HG03565 (cell line): ENCODE data around the gene AIF1L.
A peak's percentile ranks its signal among the peaks of the same experiment; 100 is the strongest.
"Not testable (repeated sequence)": the region's sequence is repeated elsewhere in the genome, so short reads cannot be mapped to it uniquely, and the experiment has no call there.

Experiments
- ATAC-seq: cut with Tn5 transposase; IDR thresholded peaks from one replicate; pipeline ENCODE4 v1.9.1; 2021; ENCODE audit warnings: mild to moderate bottlenecking, moderate library complexity; ENCODE audit not compliant: unreplicated experiment

AIF1L gene

DNA sequence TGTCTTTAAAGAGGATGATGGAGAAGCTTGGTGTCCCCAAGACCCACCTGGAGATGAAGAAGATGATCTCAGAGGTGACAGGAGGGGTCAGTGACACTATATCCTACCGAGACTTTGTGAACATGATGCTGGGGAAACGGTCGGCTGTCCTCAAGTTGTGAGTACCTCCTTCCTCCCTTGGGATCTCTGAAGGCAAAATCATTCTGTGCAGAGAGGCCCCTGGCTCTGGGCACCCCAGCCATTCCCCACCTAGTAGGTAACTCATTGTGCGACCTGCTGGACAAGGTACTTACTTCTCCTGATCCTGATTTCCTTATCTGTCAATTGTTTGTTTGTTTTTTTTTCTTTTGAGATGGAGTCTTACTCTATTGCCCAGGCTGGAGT lies 21.4 kb downstream of the AIF1L start:
- no peak for ATAC-seq

DNA sequence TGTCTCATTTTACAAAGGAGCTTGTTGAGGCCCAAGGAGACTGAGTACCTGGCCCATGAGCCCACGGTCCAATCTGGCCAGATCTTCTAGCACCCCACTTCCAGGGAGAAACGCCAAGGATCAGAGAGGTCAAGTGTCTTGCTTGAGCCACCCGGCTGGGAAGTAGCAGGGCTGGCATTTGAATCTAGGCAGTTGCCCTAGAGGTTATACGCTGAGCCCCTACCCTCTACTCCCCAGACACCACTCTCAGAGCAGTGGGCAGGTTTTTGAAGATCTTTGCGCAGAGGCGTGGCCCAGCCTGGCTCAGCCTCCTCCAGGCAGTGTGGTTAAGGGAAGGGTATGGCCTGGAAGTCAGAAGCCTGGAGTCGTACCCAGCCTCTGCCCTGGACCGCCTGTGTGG lies 23.3 kb downstream of the AIF1L start:
- no peak for ATAC-seq

DNA sequence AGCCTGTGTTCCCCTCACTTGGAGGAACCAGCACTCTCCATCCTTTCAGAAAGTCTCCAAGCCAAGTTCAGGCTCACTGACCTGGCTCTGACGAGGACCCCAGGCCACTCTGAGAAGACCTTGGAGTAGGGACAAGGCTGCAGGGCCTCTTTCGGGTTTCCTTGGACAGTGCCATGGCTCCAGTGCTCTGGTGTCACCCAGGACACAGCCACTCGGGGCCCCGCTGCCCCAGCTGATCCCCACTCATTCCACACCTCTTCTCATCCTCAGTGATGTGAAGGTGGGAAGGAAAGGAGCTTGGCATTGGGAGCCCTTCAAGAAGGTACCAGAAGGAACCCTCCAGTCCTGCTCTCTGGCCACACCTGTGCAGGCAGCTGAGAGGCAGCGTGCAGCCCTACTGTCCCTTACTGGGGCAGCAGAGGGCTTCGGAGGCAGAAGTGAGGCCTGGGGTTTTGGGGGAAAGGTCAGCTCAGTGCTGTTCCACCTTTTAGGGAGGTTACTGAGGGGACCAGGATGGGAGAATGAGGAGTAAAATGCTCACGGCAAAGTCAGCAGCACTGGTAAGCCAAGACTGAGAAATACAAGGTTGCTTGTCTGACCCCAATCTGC lies 24.4 kb downstream of the AIF1L start:
- no peak for ATAC-seq

DNA sequence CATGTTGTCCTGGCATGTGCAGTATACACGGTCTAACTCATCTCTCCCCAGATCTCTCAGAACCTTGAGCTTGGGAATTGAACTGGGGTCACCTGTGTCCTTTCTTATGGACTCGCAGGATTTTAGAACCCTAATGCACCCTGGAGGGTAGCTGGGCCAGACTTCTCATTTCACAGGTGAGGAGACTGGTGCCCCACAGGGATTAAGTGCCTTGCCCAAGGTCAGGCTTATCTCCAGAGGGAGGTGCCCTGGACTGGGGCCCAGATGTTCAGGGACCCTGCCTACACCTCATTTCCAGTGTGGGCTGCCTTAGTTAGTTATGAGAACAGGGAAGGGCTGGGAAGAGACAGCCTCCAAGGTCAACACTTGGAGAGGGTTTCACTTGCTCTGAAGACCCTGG lies 25.0 kb downstream of the AIF1L start:
- ATAC-seq: no peak

DNA sequence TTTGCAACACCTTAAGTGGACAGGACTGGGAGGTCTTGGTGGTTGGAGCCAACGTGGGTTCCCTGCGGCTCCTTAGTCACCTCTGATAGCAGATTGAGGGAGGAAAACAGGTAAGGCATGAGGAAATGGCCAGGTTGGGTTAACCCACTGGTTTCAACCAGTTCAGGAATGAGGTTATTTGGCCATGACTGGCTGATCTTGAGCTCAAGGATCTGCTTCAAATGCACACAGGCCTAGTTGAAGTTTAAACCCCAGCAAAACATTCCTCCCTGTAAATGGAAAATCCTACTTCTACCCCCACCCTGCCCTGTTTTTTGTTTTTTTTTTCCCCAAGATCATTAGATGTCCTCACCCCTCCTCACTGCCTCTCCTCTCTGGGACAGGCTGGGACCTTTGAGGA lies 25.8 kb downstream of the AIF1L start:
- ATAC-seq: no peak

DNA sequence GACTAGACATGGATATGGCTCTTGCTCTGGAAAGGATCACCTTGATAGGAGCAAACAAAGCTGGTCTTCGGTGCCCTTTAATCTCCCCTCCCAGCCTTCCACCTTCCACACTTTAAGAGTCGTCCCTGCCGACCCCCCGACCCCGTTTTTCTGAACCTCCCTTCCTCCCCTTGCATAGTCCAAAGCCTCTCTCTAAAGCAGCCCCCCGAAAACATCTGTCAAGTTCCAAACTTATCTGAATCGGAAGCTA lies 28.6 kb downstream of the AIF1L start:
- no peak for ATAC-seq

DNA sequence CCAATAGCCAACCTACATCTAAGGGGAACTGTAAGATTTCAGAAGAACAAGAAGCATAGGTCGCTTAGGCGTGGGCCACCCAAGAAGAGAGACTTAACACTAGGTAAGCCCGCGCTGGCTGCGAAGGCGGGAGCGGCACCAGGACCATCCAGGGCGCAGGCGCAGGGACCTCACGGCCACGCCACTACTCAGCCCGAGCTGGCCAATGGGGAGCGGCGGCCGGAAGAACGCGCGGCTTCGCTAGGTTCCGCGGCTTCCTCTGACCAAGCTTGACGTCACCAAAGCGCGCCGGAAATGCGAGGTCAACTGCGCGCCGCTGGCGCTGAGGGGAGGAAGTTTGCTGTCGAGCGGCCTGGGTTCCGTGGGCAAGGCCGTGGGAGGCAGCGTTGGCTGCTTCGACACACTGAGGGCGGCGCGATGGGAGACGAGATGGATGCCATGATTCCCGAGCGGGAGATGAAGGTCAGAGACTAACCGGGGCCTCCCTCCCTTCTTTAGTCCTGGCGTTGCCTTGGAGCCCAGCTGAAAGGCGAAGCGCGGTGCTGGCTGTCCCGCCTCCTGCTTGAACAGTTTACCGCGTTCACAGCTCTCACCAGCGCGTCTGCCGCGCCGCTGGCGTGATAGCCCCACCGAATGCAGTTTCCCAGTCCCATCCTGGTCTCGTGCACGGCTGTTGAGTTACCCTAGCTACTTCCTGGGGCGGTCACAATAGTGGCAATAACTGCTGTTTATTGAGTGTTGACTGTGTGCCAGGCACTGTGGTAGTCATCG lies 29.1 kb downstream of the AIF1L start, which contains the start of gene NUP214:
NUP214 (plus strand) TSS at position 299 of the 771 bp plus-strand sequence; CDS start at position 418, 119 bp downstream.
- peak; percentile 90 for ATAC-seq

DNA sequence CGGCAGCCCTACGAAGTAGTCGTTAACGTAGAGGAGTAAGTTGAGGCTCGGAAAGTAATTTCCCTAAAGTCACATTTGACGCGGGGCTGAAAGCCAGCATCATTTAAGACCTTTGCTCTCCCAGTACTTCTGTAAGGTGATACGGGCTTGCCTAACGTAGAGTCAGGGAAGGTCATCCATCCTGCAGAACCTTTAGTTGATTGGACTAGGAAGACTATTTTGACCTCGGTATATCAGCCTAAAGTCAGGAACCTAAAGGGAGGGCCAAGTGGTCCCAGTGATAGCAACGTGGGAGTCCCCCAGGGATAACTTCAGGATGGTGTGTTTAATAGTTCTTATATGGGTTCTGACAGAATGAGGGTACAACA lies 29.7 kb downstream of the AIF1L start:
- ATAC-seq: no peak

DNA sequence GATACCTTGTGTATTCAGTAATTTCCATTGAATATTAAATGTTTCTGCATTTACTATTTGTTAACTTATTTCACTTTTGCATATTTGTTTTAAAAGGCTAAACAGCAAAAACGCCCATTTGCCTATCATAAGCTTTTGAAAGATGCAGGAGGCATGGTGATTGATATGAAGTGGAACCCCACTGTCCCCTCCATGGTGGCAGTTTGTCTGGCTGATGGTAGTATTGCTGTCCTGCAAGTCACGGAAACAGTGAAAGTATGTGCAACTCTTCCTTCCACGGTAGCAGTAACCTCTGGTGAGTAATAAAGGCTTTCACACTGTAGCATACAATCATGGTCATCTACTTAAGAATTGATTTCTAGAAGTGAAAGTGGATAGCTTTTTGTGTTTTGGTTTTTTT lies 32.9 kb downstream of the AIF1L start:
- no peak for ATAC-seq

DNA sequence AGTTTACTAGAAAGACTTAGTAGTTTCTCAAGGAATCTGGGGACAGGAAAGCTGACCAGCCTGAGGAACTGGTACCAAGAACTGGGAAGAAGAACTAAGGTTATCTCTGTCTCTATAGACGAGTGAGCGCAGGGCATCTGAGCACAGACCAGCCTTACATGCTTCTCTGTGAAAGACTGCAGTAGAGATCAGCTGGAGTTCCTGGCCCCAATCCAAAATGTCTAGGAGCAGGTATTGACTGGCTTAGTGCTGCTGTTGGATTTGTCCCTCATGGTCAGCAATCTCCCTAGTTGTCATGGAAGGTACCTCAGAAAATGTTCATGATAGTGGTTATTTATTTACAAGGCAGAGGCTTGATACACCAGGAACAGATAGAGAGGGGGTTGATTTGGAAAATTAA lies 42.3 kb downstream of the AIF1L start:
- ATAC-seq: no peak

DNA sequence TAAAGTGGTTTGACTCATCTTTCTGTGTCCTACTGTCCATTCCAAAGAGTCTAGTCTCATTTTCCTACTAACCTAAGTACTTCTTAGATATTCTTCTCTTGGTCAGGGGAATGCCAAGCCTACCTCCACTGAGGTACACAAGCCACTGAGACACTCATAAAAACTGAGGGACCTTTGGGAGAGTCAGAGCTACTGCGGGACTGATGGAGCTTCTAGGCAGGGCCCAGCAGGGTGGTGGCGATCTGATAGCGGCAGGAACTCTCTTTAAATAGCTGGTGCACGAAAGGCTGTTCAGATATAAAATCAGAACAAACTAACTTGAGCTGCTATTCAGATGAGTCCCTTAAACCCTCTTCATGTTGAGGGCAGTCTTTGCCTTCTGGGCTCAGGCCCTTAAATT lies 43.8 kb downstream of the AIF1L start:
- no peak for ATAC-seq

DNA sequence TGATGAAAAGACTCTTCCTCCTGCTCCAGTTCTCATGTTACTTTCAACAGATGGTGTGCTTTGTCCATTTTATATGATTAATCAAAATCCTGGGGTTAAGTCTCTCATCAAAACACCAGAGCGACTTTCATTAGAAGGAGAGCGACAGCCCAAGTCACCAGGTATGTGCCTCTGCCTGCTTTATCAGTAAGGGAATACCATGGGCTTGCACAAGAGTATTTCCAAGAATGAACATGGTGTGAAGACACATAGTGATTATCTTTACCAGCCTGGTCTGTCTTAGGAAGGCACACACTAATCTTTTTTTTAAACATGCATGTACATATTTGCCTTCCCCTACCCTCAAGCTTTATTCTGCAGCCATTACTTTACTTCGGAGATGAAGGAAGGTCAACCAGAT lies 44.2 kb downstream of the AIF1L start:
- no peak for ATAC-seq

DNA sequence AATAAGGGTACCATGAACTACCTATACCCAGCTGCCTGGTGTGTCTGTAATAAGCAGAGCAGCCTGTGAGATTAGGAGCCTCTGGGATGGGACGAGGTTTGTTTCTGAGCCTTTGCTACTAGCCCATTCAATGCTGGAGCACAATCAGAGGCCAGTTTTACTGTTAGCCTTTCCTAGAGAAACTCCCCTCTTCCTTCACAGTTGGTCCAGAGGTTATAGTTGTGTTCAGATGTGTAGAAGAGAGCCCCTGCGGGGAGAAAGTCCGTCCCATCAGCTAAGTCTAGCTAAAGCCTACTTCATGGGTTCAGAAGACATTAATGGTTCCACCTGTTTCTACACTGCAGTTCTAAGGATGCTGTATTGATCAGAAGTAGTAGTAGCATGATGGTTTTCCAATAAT lies 45.8 kb downstream of the AIF1L start:
- ATAC-seq: no peak

DNA sequence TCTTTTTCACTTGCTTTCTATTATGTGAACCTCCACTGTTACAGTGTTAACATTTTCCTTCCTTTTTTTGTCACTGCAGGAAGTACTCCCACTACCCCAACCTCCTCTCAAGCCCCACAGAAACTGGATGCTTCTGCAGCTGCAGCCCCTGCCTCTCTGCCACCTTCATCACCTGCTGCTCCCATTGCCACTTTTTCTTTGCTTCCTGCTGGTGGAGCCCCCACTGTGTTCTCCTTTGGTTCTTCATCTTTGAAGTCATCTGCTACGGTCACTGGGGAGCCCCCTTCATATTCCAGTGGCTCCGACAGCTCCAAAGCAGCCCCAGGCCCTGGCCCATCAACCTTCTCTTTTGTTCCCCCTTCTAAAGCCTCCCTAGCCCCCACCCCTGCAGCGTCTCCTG lies 47.9 kb downstream of the AIF1L start:
- no peak for ATAC-seq

DNA sequence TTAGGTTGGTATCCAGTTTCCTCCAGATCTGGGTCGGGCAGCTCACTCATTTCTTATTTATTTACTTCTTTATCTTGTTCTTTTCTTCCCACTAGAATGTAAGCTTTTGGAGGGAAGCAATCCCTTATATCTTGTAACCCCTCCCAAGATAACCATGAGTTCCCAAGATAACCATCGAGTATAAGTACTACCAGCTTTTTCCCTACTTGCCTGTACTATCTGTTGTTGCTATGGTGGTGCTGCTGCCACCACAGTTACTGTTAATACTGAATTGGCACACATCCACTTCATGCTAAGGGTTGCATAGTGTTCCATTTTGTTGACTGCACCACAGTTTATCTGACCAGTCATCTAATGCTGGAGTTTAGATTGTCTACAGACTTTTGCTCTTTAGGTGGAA lies 48.9 kb downstream of the AIF1L start:
- ATAC-seq: no peak

DNA sequence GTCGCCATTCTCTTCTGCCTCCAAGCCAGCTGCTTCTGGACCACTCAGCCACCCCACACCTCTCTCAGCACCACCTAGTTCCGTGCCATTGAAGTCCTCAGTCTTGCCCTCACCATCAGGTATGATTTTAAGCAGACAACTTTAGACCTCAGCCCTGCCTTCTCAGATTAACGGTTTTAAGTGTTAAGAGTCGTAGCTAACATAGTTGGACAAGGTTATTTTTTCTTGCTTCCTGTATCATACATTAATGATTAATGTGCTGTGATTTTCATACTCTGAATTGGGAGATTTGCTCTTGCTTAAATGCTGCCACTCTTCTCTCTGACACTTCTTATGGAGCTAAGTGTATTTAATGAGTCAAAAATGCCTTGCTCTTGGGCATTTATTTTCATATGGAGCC lies 49.9 kb downstream of the AIF1L start:
- ATAC-seq: no peak

DNA sequence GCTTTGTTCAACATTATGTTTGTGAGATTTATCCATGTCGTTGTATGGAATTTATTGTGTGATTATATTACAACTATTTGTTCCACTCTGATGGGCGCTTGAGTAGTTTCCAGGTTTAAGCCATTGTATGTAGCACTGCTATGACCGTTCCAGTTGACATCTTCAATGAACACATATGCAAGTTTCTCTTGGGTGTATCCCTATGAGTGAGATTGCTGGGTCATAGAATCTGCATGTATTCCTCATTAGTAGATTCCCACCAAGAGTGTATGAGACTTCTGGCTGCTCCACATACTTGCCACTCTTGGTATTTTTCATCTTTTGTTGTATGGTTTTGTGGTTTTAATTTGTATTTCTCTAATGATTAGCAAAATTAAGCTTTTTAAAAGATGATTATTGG lies 51.9 kb downstream of the AIF1L start:
- no peak for ATAC-seq

DNA sequence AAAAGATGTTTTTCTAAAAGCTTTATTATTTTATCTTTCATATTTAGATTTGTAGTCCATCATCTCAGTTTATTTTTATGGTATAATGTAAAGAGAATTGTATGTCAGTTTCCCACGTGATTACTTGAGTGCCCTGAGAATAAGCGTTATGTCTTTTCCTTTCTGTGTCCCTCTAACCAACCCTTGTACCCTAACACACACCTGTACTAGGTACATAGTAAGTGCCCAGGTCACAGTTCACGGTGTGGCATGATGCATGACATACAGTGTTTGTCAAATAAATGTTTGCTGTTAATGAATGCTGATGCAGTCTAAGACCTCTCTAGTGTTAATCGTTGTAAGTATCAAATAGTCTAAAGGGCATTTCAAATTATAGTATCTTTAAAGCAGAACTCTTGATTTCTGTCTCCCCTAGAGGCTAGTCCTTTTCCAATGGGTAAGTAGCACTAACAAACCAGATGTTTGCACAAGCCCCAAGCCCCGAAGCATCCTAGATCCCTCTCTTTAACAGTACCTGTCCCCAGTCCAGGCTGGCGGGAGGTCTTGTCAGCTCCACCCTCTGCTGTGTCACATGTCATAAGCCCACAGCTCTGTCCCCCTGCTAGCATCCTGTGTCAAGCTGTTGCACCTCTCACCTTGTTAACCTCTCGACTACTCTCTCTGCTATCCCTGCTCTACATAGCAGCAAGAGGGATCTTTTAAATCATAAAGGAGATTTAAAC lies 52.8 kb downstream of the AIF1L start:
- ATAC-seq: no peak

DNA sequence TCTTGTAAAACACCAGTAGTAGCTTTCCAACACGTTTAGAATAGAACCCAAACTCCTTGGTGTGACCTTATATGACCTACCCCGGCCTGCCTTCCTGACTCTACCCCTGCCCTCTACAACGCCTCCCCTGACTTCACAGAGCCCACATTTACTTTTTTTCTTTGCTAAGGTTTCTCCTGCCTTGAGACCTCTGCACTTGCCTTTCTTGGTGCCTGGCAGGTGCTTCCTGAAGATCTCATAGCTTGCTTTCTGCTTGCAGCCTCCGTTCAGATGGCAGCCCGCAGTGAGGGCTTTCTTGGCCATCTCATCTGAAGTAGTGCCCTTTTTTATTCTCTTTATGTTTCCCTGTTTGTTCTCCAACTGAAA lies 53.3 kb downstream of the AIF1L start:
- ATAC-seq: no peak

DNA sequence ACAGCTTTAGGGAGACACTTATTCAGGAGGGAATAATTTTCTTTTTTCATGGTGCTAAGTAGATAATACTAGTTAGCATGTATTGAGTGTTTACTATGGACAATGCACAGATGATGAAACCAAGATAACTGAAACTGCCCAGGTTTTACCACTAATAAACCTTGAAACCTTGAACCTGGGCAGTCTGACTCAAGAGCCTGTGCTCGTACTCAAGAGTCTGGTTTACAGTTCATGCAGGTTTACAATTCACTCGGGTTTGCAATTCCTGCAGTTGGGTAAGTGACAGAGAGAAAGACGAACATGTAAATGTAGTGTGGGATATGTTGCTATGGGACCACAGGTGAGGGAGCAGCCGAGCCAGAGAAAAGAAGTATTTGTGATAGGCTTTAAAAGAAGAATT lies 57.3 kb downstream of the AIF1L start:
- ATAC-seq: no peak

DNA sequence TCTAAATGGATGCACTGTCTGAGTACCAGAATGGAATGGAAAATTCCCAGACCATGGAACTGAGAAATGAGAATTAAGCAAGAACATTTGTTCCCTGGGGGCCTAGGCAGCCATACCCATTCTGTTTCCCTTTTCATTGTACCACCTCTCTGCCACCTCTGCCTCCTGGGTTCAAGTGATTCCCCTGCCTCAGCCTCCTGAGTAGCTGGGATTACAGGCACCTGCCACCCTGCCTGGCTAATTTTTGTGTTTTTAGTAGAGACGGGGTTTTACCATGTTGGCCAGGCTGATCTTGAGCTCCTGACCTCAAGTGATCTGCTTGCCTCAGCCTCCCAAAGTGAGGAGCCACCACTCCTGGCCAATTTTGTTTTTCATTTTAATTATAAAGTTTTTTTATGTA lies 62.3 kb downstream of the AIF1L start:
- not testable (repeated sequence) for ATAC-seq

DNA sequence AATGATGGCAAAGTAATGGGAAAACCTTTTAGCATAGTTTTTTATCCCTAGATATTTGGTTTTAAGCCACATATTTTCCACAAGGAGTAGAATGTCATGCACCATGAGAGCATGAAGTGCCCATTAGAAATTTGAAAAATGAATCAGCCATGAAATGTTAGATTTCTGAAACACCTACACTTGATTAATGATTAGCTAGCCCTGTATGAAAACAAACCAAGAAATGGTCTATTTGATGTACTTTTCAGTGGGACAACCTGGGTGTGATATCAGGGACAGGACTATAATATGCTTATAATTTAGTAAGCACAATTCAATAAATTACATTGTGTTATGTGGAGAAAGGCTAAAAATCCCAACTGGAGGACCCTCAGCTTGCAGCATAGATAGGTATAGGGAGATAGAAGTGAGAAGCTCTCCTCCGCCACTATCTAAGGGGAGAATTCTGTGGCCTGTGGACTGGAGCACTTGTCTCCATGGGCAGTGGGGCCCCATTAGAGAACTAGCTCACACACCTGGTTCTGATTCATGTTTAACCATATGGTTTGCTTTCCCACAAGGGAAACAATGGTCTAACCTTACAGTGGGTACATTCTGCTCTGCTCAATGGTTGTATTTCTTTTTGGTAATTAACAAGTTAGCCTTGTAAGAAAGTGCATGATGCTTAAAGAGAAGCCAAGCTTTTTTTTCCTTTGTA lies 64.2 kb downstream of the AIF1L start:
- ATAC-seq: no peak
